HPDE6-E6E7 (cell line): ENCODE results near the gene LGMN.
"Not testable (repeated sequence)": the region's sequence is repeated elsewhere in the genome, so short reads cannot be mapped to it uniquely, and the experiment has no call there.

Experiments
- DNase-seq: peaks from one replicate; pipeline ENCODE4 v3.0.0; 2011; ENCODE audit warnings: missing footprints; ENCODE audit errors: extremely low spot score

LGMN gene

DNA sequence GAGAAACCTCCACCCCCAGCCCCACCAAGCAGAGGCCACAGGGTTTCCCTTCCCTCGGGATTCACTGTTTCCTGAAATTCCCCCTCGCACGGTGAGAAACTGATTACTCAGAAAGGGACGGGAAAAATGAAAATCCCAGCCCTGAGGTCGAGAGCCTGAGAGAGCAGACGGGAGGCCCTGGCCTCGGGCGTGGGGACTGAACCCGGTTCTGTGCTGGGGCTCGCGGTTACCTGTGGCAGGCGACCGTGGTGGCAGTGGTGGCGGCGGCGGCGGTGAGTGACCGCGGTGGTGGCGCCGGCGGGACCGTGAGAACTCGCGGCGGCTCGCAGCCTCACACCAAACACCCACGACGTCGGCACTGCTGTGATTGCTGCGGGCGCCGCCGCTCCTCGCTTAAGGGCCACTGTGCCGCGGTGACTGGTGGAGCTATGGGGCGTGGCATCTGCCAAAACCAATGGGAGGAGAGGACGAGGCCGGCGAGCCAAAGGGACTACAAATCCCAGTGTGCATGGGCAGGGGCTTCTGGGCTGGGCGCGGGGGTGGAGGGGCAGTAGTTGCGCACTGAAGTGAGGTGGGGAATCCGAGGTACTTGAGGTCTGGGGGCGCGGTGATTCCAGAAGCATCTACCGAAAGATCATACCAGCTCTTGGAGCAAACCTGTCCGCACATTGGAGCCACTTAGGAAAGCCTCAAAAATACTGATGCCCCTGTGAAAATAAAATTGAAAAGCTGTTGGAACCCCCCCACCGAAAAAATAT lies at the start of gene LGMN:
TSS of gene LGMN (minus strand) at position 369 of the 758 bp plus-strand sequence. CDS start 15,841 bp downstream, outside the sequence.
- DNase-seq, result peak; percentile 98

- no peak for DNase-seq
These were observed 46.5 kb upstream of the LGMN start for GRCh38 chr14:92794961-92795360.

- DNase-seq, result no peak
These were observed 46.1 kb upstream of the LGMN start for GRCh38 chr14:92794547-92794941.

DNA sequence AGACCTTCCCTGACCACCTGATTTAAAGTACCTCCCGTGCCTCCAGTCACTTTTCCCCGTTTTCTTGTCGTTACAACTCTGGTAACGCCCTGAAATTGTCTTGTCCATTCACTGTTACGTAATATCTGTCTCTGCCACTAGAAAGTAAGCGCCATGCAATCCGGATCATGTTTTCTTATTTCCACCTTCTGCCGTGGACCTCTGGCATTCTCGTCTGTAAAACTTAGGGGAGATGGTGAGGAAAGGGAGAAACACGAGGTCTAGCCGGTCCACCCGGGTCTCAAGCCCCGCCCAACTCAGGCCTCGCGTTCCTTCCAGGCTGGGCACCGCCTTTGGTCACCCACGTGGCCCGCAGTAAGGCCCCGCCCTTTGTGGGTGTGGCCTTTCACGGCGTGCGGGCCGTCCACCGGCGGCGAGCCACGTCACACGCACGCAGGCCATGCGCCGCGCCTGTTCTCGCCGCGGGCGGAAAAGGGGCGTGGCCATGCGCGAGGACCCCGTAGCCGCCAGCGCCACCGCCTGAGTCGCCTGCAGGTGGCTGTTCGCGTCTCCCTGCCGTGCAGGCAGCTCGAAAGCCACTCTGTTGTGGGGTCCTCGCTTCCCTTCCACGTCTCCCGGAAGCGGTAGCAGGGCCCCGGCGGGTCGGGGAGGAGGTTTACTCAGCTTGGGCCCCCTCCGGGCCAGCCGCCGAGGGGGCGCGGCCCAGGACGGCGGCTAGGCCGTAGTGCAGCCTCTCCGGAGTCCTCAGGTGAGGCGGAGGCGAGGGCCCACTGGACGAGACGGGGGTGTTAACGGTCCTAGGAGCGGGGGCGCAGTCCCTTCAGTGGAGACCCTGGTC lies 45.5 kb upstream of the LGMN start, which contains the start of gene GOLGA5:
TSS of gene GOLGA5 (plus strand) at position 597 of the 838 bp plus-strand sequence. CDS start 3,133 bp downstream, outside the sequence.
- peak; percentile 95 for DNase-seq

GRCh38 chr14:92792885-92793284 lies 44.5 kb upstream of the LGMN start:
- DNase-seq, result no peak

DNA sequence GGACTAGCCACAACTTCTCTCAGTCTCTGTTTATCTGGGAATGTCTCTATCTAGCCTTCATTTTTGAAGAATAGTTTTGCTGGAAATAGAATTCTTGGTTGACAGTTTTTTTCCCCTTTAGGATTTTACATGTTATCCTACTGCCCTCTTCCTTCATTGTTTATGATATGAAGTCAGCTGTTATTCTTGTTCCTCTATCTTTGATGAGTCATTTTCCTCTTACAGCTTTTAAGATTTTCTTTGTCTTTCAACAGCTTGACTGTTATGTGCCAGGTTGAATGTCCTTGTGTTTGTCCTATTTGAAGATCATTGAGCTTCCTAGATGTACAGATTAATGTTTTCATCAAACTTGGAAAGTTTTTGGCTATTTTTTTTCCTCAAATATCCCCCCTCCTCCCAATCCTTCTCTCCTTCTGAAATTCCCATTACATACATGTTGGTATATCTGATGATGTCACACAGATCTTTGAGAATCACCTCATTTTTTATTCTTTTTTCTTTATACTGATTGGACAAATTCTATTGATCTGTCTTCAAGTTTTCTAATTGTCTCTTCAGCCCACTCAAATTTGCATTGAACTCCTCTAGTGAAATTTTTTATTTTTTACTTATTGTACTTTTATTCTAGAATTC lies 41.1 kb upstream of the LGMN start:
- DNase-seq, result no peak

GRCh38 chr14:92787554-92787953 lies 39.1 kb upstream of the LGMN start:
- DNase-seq, result no peak

GRCh38 chr14:92786427-92786756 lies 38.0 kb upstream of the LGMN start:
- no peak for DNase-seq

- peak; percentile 20 for DNase-seq
These were observed 37.4 kb upstream of the LGMN start for GRCh38 chr14:92785667-92786426.

DNA sequence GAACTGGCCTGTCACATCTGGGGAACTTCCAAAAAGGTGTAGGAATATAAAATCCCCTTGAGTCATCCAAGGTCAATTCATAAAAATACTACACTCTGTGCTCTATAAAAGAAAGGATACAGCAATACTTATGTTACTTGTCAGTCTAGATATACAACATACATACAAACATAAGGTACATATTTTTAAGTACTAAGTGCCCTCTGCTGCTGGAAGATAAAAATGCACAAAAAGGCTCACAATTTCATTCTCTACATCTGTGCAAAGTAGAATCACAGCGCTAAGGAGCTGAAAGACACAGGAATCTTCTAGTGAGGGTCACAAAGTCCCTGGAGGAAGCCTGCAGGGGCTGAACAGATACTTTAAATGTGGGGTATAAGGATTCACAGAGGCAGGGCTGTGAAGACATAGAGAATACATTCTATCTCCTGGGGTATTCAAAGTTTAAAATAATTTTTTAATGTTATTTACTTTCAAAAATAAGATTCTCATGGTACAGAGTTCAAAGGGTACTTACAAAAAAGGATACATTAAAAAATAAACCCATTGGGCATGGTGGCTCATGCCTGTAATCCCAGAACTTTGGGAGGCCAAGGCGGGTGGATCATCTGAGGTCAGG lies 35.5 kb upstream of the LGMN start:
- peak; percentile 44 for DNase-seq

GRCh38 chr14:92781350-92781749 lies 32.9 kb upstream of the LGMN start:
- no peak for DNase-seq

DNA sequence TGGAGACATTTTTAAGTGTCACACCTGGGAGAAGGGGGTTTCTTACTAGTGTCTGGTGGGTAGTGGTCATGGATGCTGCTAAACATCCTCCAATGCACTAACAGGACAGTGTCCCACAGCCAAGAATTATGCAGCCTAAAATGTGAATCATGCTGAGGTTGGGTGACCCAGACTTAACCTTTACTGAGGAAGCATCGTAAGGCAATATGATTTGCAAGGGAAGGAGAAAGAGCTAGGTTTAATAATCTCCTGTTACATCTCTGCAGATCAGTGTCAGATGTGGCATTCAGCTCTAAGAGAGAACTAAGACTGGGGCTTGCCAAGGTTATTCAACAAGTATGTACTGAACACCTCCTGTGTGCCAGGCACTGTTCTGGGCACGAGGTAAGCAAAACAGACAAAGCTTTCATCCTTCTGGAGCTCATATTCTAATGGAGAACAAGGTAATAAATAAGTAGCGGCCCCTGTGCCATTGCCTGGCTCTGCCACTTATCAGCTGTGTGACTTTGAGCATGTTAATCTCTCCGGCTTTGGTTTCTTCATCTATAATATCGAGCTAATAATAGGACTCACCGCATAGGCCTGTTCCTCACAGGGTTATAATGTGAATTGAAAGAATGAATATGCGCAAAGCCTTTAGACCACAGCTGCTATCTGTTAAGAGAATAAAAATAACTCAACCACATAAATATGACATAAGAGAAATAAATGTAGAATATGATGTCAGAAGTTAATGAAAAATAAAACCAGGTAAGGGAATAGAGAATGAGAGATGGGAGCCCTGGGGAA lies 32.2 kb upstream of the LGMN start:
- no peak for DNase-seq

DNA sequence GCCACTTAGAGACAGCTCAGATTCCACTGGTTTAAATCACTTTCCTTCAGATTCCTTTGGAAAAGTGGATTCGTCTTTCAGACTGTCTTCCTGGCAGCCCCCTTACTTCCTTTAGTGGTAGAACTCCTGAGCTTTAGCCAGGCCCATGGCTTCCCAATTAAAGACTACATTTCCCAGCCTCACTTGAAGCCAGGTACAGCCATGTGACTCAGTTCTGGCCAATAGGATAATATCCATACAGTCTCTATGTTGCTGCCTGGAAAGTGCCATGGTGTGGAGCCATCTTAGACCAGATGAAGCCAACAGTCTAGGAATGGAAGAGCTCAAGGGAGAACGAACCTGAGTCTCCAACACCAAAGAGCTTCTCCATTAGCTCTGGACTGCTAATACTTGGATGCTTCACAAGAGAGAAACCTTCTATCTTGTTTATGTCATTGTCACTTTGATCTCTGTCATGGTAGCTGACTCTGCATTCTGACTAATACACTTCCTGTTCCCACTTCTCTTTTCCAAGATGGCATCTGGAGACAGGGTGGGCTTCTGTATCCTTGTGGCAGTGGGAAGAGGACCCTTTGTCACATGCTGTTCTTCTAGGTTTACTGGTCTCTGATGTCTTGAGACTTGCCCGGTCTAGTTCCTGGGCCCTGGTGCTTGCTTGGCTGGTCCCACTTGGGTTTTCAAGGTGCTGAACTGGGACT lies 30.6 kb upstream of the LGMN start:
- not testable (repeated sequence) for DNase-seq

GRCh38 chr14:92775292-92775691 lies 26.9 kb upstream of the LGMN start:
- not testable (repeated sequence) for DNase-seq

DNA sequence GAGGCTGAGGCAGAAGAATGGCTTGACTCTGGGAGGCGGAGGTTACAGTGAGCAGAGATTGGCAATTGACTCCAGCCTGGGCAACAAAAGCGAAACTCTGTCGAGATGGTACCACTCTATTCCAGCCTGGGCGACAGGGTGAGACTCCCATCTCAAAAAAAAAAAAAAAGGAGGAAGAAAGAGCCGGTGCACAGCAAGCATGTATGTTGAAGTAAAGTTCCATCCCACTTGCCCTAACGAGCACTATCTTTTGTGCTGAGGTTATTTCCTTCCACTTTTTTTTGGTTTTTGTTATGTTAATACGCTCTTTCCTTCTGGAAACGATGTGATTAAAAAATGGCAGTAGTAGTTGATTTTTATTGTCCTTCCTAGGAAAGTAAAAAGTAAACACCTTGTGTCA lies 26.1 kb upstream of the LGMN start:
- no peak for DNase-seq

DNA sequence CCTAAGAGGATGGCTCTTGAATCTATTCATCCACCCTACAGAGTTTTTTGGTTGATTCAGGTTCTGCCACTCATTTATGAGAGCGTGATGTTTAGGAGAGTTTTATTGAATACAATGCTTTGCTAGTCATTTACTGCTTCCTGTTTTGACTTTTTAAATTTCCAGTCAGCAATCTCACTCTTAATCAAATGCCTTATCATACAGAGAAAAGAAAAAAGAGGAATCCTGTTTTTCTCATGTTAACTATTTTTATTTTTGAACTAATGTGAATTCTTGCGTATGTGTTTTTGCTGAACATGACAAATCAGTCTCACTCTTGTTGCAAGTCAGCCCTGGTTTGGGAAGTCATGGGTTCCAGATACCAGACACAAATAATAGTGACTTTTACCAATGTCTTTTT lies 22.1 kb upstream of the LGMN start:
- DNase-seq, result no peak

- no peak for DNase-seq
These were observed 20.4 kb upstream of the LGMN start for GRCh38 chr14:92768795-92769194.

- DNase-seq, result not testable (repeated sequence)
These were observed 19.8 kb upstream of the LGMN start for GRCh38 chr14:92768236-92768635.

DNA sequence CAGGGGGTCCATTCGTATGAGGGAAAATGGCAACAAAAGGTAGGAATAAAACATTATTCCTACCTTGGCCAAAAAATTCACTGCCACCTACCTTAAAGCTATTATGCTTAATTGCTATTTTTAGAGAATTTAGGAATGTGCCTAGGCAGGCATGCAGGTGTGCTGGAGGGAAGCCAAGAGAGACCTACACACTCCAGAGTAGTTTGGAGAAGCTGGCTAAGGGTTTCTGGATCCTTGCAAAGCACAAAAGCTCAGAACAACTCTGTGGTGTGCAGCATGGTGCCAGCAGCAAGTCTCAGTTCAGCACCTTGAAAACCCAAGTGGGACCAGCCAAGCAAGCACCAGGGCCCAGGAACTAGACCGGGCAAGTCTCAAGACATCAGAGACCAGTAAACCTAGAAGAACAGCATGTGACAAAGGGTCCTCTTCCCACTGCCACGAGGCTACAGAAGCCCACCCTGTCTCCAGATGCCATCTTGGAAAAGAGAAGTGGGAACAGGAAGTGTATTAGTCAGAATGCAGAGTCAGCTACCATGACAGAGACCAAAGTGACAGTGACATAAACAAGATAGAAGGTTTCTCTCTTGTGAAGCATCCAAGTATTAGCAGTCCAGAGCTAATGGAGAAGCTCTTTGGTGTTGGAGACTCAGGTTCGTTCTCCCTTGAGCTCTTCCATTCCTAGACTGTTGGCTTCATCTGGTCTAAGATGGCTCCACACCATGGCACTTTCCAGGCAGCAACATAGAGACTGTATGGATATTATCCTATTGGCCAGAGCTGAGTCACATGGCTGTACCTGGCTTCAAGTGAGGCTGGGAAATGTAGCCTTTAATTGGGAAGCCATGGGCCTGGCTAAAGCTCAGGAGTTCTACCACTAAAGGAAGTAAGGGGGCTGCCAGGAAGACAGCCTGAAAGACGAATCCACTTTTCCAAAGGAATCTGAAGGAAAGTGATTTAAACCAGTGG lies 15.5 kb upstream of the LGMN start:
- DNase-seq, result not testable (repeated sequence)
